Non-pigmented ciliary epithelial cell (primary cell): Measurements from ENCODE around the gene FASTKD2.

Experiments used
- DNase-seq: peaks from one replicate; pipeline ENCODE4 v3.0.0-alpha.2; 2010; ENCODE audit warnings: low read depth

Gene FASTKD2

GRCh38 chr2:206838690-206839089 is 73.3 kb downstream of the FASTKD2 start:
- DNase-seq = no peak

GRCh38 chr2:206840999-206841398 is 75.6 kb downstream of the FASTKD2 start:
- no peak for DNase-seq
